Prostate gland (tissue), 2 donors: Measurements from ENCODE around the gene BCL2L12.

Source experiments
- POLR2A ChIP-seq: fragments of 450-650 bp; IDR thresholded peaks from one replicate; pipeline ENCODE4 v1.6.1; 2016; ENCODE audit warnings: antibody characterized with exemption, mild to moderate bottlenecking
- TF ChIP-seq, protein P1 (sequence below), 4 experiments: fragments of 200-600 bp in 2 of 4; fragments of 450-650 bp in 2 of 4; sonication (generic) in 2 of 4; IDR thresholded peaks; 1 replicate in 3 of 4; 2 replicates in 1 of 4; pipeline ENCODE4 v1.5.1; 2016 to 2019; ENCODE audit warnings: antibody characterized with exemption in 4 of 4, mild to moderate bottlenecking in 2 of 4, moderate library complexity in 2 of 4

DNA sequence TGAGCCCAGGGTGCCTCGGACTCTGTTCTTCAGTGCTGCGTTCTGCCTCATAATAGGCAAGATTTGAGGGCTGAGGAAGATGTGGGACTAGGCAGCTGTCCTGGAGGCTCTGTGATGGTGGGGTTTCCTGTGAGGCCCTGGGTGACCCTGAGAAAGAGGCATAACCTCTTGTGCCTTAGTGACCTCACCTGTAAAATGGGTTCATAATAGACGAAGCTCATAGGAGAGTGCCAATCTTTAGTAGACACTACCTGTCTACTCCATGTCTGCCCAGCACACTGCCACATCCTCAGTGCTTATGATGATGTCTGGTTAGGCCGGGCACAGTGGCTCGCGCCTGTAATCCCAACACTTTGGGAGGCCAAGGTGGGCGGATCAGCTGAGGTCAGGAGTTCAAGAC lies 49.2 kb upstream of the BCL2L12 start:
- TF ChIP-seq, protein P1, sequence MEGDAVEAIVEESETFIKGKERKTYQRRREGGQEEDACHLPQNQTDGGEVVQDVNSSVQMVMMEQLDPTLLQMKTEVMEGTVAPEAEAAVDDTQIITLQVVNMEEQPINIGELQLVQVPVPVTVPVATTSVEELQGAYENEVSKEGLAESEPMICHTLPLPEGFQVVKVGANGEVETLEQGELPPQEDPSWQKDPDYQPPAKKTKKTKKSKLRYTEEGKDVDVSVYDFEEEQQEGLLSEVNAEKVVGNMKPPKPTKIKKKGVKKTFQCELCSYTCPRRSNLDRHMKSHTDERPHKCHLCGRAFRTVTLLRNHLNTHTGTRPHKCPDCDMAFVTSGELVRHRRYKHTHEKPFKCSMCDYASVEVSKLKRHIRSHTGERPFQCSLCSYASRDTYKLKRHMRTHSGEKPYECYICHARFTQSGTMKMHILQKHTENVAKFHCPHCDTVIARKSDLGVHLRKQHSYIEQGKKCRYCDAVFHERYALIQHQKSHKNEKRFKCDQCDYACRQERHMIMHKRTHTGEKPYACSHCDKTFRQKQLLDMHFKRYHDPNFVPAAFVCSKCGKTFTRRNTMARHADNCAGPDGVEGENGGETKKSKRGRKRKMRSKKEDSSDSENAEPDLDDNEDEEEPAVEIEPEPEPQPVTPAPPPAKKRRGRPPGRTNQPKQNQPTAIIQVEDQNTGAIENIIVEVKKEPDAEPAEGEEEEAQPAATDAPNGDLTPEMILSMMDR (IDR thresholded peaks at IDR 0.05): no peak
- TF ChIP-seq POLR2A: no peak
